Measurements from ENCODE around the gene DDX19B.

DNA sequence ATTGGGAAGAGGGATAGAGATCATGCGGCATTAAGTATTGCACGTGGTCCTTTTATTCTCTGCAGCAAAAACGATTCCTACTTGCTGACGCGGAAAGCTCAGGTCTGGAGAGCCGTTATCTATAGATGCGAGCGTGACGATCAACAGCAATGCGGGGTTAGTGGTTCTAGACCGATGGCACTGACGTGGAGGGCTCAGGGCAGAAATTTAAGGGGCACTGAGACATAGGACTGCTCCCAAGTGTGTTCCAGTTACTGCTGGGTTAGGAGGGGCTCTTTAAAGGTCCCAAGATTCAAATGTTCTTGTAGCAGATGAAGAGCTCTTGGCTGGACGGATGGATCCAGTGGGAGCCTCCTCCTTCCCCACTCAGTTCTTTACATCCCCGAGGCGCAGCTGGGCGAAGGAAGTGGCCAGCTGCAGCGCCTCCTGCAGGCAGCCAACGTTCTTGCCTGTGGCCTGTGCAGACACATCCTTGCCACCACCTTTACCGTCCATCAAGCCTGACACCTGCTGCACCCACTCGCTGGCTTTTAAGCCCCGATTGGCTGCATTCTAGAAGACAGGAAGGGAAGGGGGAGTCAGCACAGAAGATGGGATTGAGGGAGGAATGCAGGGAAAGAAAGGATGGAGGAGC, 46.5 kb upstream of the DDX19B start:
- TF ChIP-seq ZNF274 (IDR thresholded peaks at IDR 0.05; ENCODE audit: low read depth, low read length) (no peak), SUZ12 (IDR thresholded peaks at IDR 0.05; ENCODE audit: extremely low read depth, insufficient read depth, insufficient read length) (no peak), YY1 (IDR thresholded peaks at IDR 0.05; ENCODE audit: insufficient read depth, insufficient read length) (no peak)
